A549 (cell line): ENCODE data around the gene ZNF132. TPM values are rescaled to one million over a fixed set of nuclear protein-coding genes. Genes with fewer than 3 reads are reported as not detected.

ENCODE experiments used
- ATAC-seq, 2 experiments: fragments of 200-7000 bp in 1 of 2; fragments of >200 bp in 1 of 2; cut with Nextera tagmentation in 1 of 2; cut with Tn5 transposase in 1 of 2; 3 replicates each; pipeline versions ENCODE4 v1.8.0 to v1.9.1; 2018 to 2020; ENCODE audit warnings: mild to moderate bottlenecking in 1 of 2, moderate library complexity in 1 of 2
- CTCF ChIA-PET: fragments of 300-600 bp; sonication (Branson Sonifier 250); formaldehyde crosslinking; extraction: SDS; loops from one replicate; lab custom pipeline; 2021; ENCODE audit warnings: antibody characterized with exemption, inconsistent platforms; lab: Yijun Ruan, JAX
- POLR2A ChIA-PET: fragments of 350-600 bp; formaldehyde crosslinking; extraction: SDS; loops from one replicate; lab custom pipeline; 2021; ENCODE audit warnings: antibody characterized with exemption, inconsistent platforms; lab: Yijun Ruan, JAX
- DNase-seq, 2 experiments: peaks; one replicate each; pipeline versions ENCODE4 v3.0.0 to v3.0.0-alpha.2; 2011 to 2016; ENCODE audit warnings: low read depth in 1 of 2, low spot score in 1 of 2
- FAIRE-seq: peaks from 2 replicates; lab custom pipeline; 2011; peaks lifted over from hg19 to GRCh38; lab: Jason Lieb, UNC
- H3K27ac ChIP-seq, 2 experiments: fragments of >200 bp; sonication (Bioruptor Twin); formaldehyde crosslinking; 3 replicates each; pipeline ENCODE4 v1.5.1; 2016 to 2017
- H3K4me1 ChIP-seq: fragments of >200 bp; sonication (Bioruptor Twin); formaldehyde crosslinking; 3 replicates; pipeline ENCODE4 v1.6.1; 2016
- H3K4me2 ChIP-seq: fragments of >200 bp; sonication (Bioruptor Twin); formaldehyde crosslinking; 3 replicates; pipeline ENCODE4 v1.6.1; 2016
- H3K4me3 ChIP-seq: fragments of >200 bp; sonication (Bioruptor Twin); formaldehyde crosslinking; 3 replicates; pipeline ENCODE4 v1.5.1; 2016
- H3K9me3 ChIP-seq: fragments of >200 bp; sonication (Bioruptor Twin); formaldehyde crosslinking; 3 replicates; pipeline ENCODE4 v1.6.1; 2016
- CEBPB ChIP-seq, 2 experiments: fragments of >200 bp in 1 of 2; sonication (Bioruptor Twin) in 1 of 2; formaldehyde crosslinking in 1 of 2; IDR thresholded peaks; 2 replicates each; pipeline ENCODE4 v1.6.1; 2012 to 2016
- CHD2 ChIP-seq: fragments of 150-350 bp; IDR thresholded peaks from 2 replicates; pipeline ENCODE4 v1.6.1; 2014; ENCODE audit warnings: low read length; ENCODE audit not compliant: partially characterized antibody
- EHF ChIP-seq: fragments of 250-450 bp; sonication (Bioruptor Pico); IDR thresholded peaks from 2 replicates; pipeline ENCODE4 v1.5.0; 2020; ENCODE audit warnings: mild to moderate bottlenecking
- FOSB ChIP-seq: fragments of 250-450 bp; sonication (Bioruptor Pico); IDR thresholded peaks from 2 replicates; pipeline ENCODE4 v1.5.0; 2020; ENCODE audit warnings: mild to moderate bottlenecking, moderate library complexity
- FOSL2 ChIP-seq, 2 experiments: fragments of 450-650 bp in 1 of 2; fragments of >200 bp in 1 of 2; sonication (Bioruptor Twin) in 1 of 2; formaldehyde crosslinking; IDR thresholded peaks; 2 replicates each; pipeline versions ENCODE4 v1.5.0 to v1.6.1; 2016 to 2020; ENCODE audit warnings: mild to moderate bottlenecking in 1 of 2, moderate library complexity in 1 of 2
- FOXS1 ChIP-seq: fragments of 250-450 bp; sonication (Bioruptor Pico); IDR thresholded peaks from 2 replicates; pipeline ENCODE4 v1.5.0; 2020; ENCODE audit warnings: mild to moderate bottlenecking, moderate library complexity
- HEYL ChIP-seq: fragments of 250-450 bp; sonication (Bioruptor Pico); IDR thresholded peaks from 2 replicates; pipeline ENCODE4 v1.8.0; 2021; ENCODE audit warnings: mild to moderate bottlenecking, moderate library complexity
- HOXB13 ChIP-seq: fragments of 250-450 bp; sonication (Bioruptor Pico); IDR thresholded peaks from 2 replicates; pipeline ENCODE4 v1.5.0; 2020; ENCODE audit warnings: low read depth, mild to moderate bottlenecking, moderate library complexity
- HOXB5 ChIP-seq: fragments of 250-450 bp; sonication (Bioruptor Pico); IDR thresholded peaks from 2 replicates; pipeline ENCODE4 v1.5.0; 2020; ENCODE audit warnings: mild to moderate bottlenecking, moderate library complexity
- JUNB ChIP-seq: fragments of >200 bp; sonication (Bioruptor Twin); formaldehyde crosslinking; IDR thresholded peaks from 2 replicates; pipeline ENCODE4 v1.6.1; 2016
- KDM1A ChIP-seq: fragments of 200-600 bp; sonication (generic); IDR thresholded peaks from 2 replicates; pipeline ENCODE4 v1.6.1; 2016; ENCODE audit warnings: low read depth, mild to moderate bottlenecking
- MAFK ChIP-seq: fragments of 450-650 bp; IDR thresholded peaks from 2 replicates; pipeline ENCODE4 v1.6.1; 2014; ENCODE audit not compliant: partially characterized antibody
- MYC ChIP-seq: IDR thresholded peaks from 2 replicates; pipeline ENCODE4 v1.6.1; 2012; ENCODE audit warnings: mild to moderate bottlenecking, inconsistent platforms, low read length, improper control_type of control experiment, borderline replicate concordance
- NPAS2 ChIP-seq: fragments of 250-450 bp; sonication (Bioruptor Pico); IDR thresholded peaks from 2 replicates; pipeline ENCODE4 v1.8.0; 2022; ENCODE audit warnings: mild to moderate bottlenecking, moderate library complexity, borderline replicate concordance
- POLR2AphosphoS2 ChIP-seq: conservative IDR thresholded peaks from 2 replicates; pipeline ENCODE4 v1.6.1; 2012; ENCODE audit warnings: low read length, improper control_type of control experiment, inconsistent platforms
- RNF2 ChIP-seq: fragments of 200-600 bp; sonication (generic); IDR thresholded peaks from 2 replicates; pipeline ENCODE4 v1.6.1; 2016; ENCODE audit warnings: low read depth, mild to moderate bottlenecking, antibody characterized with exemption, moderate library complexity, borderline replicate concordance
- SREBF2 ChIP-seq: fragments of 450-650 bp; IDR thresholded peaks from 2 replicates; pipeline ENCODE4 v1.6.1; 2014; ENCODE audit warnings: mild to moderate bottlenecking, moderate library complexity
- TFCP2L1 ChIP-seq: fragments of 250-450 bp; sonication (Bioruptor Pico); IDR thresholded peaks from 2 replicates; pipeline ENCODE4 v1.5.0; 2021; ENCODE audit warnings: mild to moderate bottlenecking
- ZSCAN20 ChIP-seq: fragments of 250-450 bp; sonication (Bioruptor Pico); IDR thresholded peaks from 2 replicates; pipeline ENCODE4 v1.8.0; 2022; ENCODE audit warnings: mild to moderate bottlenecking, moderate library complexity
- WGBS: methylation state at CpG from one replicate; pipeline ENCODE4 v1.1.6; 2017; ENCODE audit errors: missing lambda C conversion rate; 5-methylcytosine and 5-hydroxymethylcytosine counted together
- polyA plus RNA-seq, 4 experiments: library from polyadenylated mRNA; depleted of rRNA in 3 of 4; stranded (reverse); fragments of >200 nt; fragmentation: RNase III in 1 of 4; extraction: RNeasy Plus Mini Kit Qiagen cat#74134 plus additional on column Dnase treatment in 1 of 4; gene quantifications; 2 replicates in 3 of 4; 3 replicates in 1 of 4; pipeline ENCODE4 v1.2.3, GENCODE V29; 2011 to 2017
- TF ChIP-seq, protein P1 (sequence below): fragments of 450-650 bp; IDR thresholded peaks from 2 replicates; pipeline ENCODE4 v1.6.1; 2014; ENCODE audit warnings: antibody characterized with exemption
- TF ChIP-seq, protein P2 (sequence below): IDR thresholded peaks from 2 replicates; pipeline ENCODE4 v1.6.1; 2012; ENCODE audit warnings: low read depth, borderline replicate concordance
- TF ChIP-seq, protein P3 (sequence below): IDR thresholded peaks from 2 replicates; pipeline ENCODE4 v1.6.1; 2012
- TF ChIP-seq, protein P4 (sequence below): fragments of 150-350 bp; IDR thresholded peaks from 2 replicates; pipeline ENCODE4 v1.6.1; 2014; ENCODE audit warnings: low read depth, mild to moderate bottlenecking, low read length
- TF ChIP-seq, protein P5 (sequence below): fragments of 250-450 bp; sonication (Bioruptor Pico); IDR thresholded peaks from 2 replicates; pipeline ENCODE4 v1.5.0; 2020; ENCODE audit warnings: low read depth, mild to moderate bottlenecking, moderate library complexity
- TF ChIP-seq, protein P6 (sequence below): IDR thresholded peaks from 2 replicates; pipeline ENCODE4 v1.6.1; 2012
- TF ChIP-seq, protein P7 (sequence below): fragments of >200 bp; sonication (Bioruptor Twin); formaldehyde crosslinking; IDR thresholded peaks from 3 replicates; pipeline ENCODE4 v1.6.1; 2016

ZNF132 gene
- polyA plus RNA-seq, 2 of the 4 experiments (the other 2 are of a cell fraction): 0.05 to 0.16 TPM

DNA sequence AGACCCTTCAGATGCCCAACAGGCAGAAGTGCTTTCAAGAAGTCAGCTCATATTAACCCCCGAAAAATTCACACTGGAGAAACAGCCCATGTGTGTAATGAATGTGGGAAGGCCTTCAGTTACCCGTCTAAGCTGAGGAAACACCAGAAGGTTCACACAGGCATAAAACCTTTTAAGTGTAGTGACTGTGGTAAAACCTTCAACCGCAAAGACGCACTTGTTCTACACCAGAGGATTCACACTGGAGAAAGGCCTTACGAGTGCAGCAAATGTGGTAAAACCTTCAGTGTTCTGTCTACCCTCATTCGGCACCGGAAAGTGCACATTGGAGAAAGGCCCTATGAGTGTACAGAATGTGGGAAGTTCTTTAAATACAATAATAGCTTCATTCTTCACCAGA lies 22.9 kb downstream of the ZNF132 start (continued):
- TF ChIP-seq POLR2AphosphoS2: no peak

DNA sequence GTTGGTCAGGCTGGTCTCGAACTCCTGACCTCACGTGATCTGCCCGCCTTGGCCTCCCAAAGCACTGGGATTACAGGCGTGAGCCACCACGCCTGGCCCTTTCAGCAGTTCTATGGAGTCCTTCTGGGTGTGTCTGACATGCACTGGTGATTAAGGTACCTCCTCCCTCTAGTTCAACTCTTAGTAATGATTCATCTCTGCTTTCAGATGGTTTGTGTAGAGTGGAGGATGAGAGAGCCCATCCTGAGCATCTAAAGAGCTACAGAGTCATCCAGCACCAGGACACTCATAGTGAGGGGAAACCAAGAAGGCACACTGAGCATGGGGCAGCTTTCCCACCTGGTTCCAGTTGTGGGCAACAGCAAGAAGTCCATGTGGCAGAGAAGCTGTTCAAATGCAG lies 23.3 kb downstream of the ZNF132 start:
- no peaks in the 10 kb centered on the region for H3K4me1 ChIP-seq
- TF ChIP-seq ZSCAN20: no peak
- no peak for TF ChIP-seq CEBPB (IDR thresholded peaks at IDR 0.05)
- TF ChIP-seq, protein P1, sequence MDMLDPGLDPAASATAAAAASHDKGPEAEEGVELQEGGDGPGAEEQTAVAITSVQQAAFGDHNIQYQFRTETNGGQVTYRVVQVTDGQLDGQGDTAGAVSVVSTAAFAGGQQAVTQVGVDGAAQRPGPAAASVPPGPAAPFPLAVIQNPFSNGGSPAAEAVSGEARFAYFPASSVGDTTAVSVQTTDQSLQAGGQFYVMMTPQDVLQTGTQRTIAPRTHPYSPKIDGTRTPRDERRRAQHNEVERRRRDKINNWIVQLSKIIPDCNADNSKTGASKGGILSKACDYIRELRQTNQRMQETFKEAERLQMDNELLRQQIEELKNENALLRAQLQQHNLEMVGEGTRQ: no peak
- TF ChIP-seq TFCP2L1 (CRISPR knock-in tag): no peak
- TF ChIP-seq, protein P2, sequence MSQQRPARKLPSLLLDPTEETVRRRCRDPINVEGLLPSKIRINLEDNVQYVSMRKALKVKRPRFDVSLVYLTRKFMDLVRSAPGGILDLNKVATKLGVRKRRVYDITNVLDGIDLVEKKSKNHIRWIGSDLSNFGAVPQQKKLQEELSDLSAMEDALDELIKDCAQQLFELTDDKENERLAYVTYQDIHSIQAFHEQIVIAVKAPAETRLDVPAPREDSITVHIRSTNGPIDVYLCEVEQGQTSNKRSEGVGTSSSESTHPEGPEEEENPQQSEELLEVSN: no peak
- no peak for TF ChIP-seq FOXS1 (CRISPR knock-in tag)
- TF ChIP-seq FOSL2 (IDR thresholded peaks at IDR 0.05): no peak
- no peak for TF ChIP-seq FOSL2 (CRISPR knock-in tag; IDR thresholded peaks at IDR 0.05)
- no peak for TF ChIP-seq JUNB
- TF ChIP-seq EHF (CRISPR knock-in tag): no peak
- TF ChIP-seq, protein P3, sequence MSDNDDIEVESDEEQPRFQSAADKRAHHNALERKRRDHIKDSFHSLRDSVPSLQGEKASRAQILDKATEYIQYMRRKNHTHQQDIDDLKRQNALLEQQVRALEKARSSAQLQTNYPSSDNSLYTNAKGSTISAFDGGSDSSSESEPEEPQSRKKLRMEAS: no peak
- TF ChIP-seq CHD2: no peak
- TF ChIP-seq SREBF2: no peak
- no peak for TF ChIP-seq HOXB13 (CRISPR knock-in tag)
- TF ChIP-seq FOSB (CRISPR knock-in tag): no peak
- TF ChIP-seq HEYL (CRISPR knock-in tag): no peak
- TF ChIP-seq KDM1A: no peak
- no peak for TF ChIP-seq NPAS2 (CRISPR knock-in tag)
- no peak for TF ChIP-seq MAFK
- TF ChIP-seq, all 56 proteins: peak for 0
- Histone ChIP-seq H3K4me3 (no peak overlapping the region), H3K27ac (no peak overlapping the region), H3K9me3 (peaks cover 60% of the 10 kb centered on the region), H3K4me2 (no peak overlapping the region)
- ChIA-PET CTCF (interaction anchor here (0.6 to 1.2 kb wide), 5 partner anchors 8 to 102 kb away, joined by 3 read pairs; partner anchors contain the start of gene ZNF584), POLR2A (no interaction called here)
- DNase-seq (no peak), FAIRE-seq (no peak), ATAC-seq (no peak)
- WGBS: 98% methylated on average over 5 of the region's 5 CpGs

DNA sequence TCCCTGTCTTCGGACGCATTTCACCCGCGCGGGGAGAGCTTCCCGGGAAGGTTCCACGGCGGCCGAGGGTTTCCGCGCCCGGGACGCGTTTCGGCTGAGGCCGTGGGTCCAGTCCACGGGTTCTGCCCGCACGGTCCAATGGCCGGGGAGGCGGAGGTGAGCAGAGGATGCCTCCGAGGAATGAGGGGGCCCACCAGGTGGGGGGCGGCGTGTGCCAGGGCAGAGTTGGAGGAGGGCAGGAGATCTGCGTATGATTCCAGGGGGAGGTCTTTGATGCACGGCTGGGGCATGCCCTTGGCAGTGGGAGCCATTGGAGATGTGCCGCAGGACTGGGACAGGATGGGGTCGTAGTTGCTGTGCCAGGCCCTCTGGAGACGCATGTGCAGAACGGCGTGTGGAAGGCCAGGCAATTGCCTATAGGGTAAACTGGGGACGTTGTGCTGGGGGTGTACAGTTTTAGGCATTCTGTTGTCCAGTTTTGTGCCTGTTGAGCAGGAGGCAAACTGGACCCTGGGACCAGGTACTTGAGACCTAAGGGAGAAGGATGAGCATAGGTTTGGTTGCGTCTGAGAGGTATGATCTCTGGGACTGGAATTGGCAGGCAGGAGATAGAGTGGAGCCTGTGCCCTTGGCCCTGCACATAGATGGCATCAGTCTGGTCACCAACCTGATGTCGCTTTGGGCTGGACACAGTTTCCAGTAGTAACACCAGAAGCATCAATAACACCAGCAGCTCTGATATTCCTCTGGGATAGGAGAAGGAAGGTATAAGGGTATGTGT lies 30.8 kb downstream of the ZNF132 start:
- H3K4me3 ChIP-seq: peak overlapping the region; percentile 96
- H3K4me1 ChIP-seq: peaks cover 14% of the 10 kb centered on the region
- H3K27ac ChIP-seq: peak overlapping the region; percentile 93 to 94
- 5% methylated on average over 28 of the region's 34 CpGs for whole genome bisulfite sequencing
- ATAC-seq (peak; percentile 73 to 78), FAIRE-seq (no peak), DNase-seq (peak in 1 of 2 experiments; percentile 66)
- CTCF ChIA-PET: interaction anchor here (0.7 to 2.5 kb wide), 8 partner anchors 8 to 41 kb away, joined by 3 to 6 read pairs (median 3); no protein-coding TSS in a partner anchor
- H3K4me2 ChIP-seq: peak overlapping the region; percentile 84
- POLR2A ChIA-PET: interaction anchor here (0.6 to 1.4 kb wide), 11 partner anchors 9 to 1814 kb away, joined by 3 to 17 read pairs (median 6); partner anchors contain the start of genes RPS5, TRIM28, ZBTB45 and ZNF274
- no peaks in the 10 kb centered on the region; the same call in 2 of the 3 replicates for H3K9me3 ChIP-seq
- TF ChIP-seq JUNB (no peak), KDM1A (no peak), TFCP2L1 (CRISPR knock-in tag) (no peak), HOXB5 (no peak), MYC (no peak), RNF2 (no peak)
- TF ChIP-seq, protein P3: no peak
- TF ChIP-seq, protein P4, sequence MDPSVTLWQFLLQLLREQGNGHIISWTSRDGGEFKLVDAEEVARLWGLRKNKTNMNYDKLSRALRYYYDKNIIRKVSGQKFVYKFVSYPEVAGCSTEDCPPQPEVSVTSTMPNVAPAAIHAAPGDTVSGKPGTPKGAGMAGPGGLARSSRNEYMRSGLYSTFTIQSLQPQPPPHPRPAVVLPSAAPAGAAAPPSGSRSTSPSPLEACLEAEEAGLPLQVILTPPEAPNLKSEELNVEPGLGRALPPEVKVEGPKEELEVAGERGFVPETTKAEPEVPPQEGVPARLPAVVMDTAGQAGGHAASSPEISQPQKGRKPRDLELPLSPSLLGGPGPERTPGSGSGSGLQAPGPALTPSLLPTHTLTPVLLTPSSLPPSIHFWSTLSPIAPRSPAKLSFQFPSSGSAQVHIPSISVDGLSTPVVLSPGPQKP: no peak
- TF ChIP-seq, protein P5, sequence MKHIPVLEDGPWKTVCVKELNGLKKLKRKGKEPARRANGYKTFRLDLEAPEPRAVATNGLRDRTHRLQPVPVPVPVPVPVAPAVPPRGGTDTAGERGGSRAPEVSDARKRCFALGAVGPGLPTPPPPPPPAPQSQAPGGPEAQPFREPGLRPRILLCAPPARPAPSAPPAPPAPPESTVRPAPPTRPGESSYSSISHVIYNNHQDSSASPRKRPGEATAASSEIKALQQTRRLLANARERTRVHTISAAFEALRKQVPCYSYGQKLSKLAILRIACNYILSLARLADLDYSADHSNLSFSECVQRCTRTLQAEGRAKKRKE: no peak
- TF ChIP-seq, protein P2: no peak
- TF ChIP-seq, protein P6, sequence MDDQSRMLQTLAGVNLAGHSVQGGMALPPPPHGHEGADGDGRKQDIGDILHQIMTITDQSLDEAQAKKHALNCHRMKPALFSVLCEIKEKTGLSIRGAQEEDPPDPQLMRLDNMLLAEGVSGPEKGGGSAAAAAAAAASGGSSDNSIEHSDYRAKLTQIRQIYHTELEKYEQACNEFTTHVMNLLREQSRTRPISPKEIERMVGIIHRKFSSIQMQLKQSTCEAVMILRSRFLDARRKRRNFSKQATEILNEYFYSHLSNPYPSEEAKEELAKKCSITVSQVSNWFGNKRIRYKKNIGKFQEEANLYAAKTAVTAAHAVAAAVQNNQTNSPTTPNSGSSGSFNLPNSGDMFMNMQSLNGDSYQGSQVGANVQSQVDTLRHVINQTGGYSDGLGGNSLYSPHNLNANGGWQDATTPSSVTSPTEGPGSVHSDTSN: 0 out of 2 replicates have a peak, but pooled peaks have one; percentile 32
- TF ChIP-seq, protein P7, sequence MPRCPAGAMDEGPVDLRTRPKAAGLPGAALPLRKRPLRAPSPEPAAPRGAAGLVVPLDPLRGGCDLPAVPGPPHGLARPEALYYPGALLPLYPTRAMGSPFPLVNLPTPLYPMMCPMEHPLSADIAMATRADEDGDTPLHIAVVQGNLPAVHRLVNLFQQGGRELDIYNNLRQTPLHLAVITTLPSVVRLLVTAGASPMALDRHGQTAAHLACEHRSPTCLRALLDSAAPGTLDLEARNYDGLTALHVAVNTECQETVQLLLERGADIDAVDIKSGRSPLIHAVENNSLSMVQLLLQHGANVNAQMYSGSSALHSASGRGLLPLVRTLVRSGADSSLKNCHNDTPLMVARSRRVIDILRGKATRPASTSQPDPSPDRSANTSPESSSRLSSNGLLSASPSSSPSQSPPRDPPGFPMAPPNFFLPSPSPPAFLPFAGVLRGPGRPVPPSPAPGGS: 0 out of 3 replicates have a peak, but pooled peaks have one; percentile 1
